Osteoblast (primary cell): ENCODE results near the gene CHRNA1. TPM values are rescaled to one million over a fixed set of nuclear protein-coding genes. Genes with fewer than 3 reads are reported as not detected.
A peak's percentile ranks its signal among the peaks of the same experiment; 100 is the strongest.

Experiments
- DNase-seq: peaks from one replicate; pipeline ENCODE4 v3.0.0; 2011; ENCODE audit warnings: low spot score, mixed read lengths; ENCODE audit not compliant: insufficient read length; ENCODE audit errors: missing footprints
- H2AFZ ChIP-seq: 2 replicates; pipeline ENCODE4 v1.6.0; 2011; ENCODE audit warnings: mild to moderate bottlenecking, low read length
- H3K27ac ChIP-seq: 2 replicates; pipeline ENCODE4 v1.5.1; 2011; ENCODE audit warnings: mild to moderate bottlenecking, low read depth, low read length, moderate library complexity
- H3K27me3 ChIP-seq: 2 replicates; pipeline ENCODE4 v1.6.0; 2012; ENCODE audit warnings: mild to moderate bottlenecking, control low read depth, inconsistent platforms, low read length, moderate library complexity; ENCODE audit not compliant: insufficient read depth
- H3K36me3 ChIP-seq: 2 replicates; pipeline ENCODE4 v1.5.1; 2011; ENCODE audit warnings: mild to moderate bottlenecking, low read length, control low read depth, moderate library complexity; ENCODE audit not compliant: insufficient read depth
- H3K4me1 ChIP-seq: 2 replicates; pipeline ENCODE4 v1.5.1; 2011; ENCODE audit warnings: mild to moderate bottlenecking, low read length, control low read depth, moderate library complexity; ENCODE audit not compliant: insufficient read depth
- H3K4me2 ChIP-seq: 2 replicates; pipeline ENCODE4 v1.6.0; 2011; ENCODE audit warnings: mild to moderate bottlenecking, low read length; ENCODE audit not compliant: insufficient read depth
- H3K4me3 ChIP-seq: fragments of 200-600 bp; sonication (generic); 3 replicates; pipeline ENCODE4 v1.5.1; 2012; ENCODE audit warnings: mild to moderate bottlenecking, low read length, inconsistent platforms; ENCODE audit not compliant: insufficient read depth
- H3K79me2 ChIP-seq: 2 replicates; pipeline ENCODE4 v1.6.0; 2012; ENCODE audit warnings: mild to moderate bottlenecking, low read length, control low read depth, inconsistent platforms; ENCODE audit not compliant: insufficient read depth
- H3K9me3 ChIP-seq: 2 replicates; pipeline ENCODE4 v1.5.1; 2011; ENCODE audit warnings: low read depth, low read length, control low read depth
- H4K20me1 ChIP-seq: 2 replicates; pipeline ENCODE4 v1.6.0; 2012; ENCODE audit warnings: mild to moderate bottlenecking, low read length, control low read depth; ENCODE audit not compliant: insufficient read depth
- total RNA-seq: library from RNA; depleted of rRNA; stranded (reverse); fragments of >200 nt; gene quantifications from 2 replicates; pipeline ENCODE4 v1.2.3, GENCODE V29; 2012
- TF ChIP-seq, protein P1 (sequence below): IDR thresholded peaks from 2 replicates; pipeline ENCODE4 v1.5.1; 2011; ENCODE audit warnings: mild to moderate bottlenecking, low read depth, low read length, moderate library complexity; ENCODE audit errors: extremely low read depth

The CHRNA1 gene
- total RNA-seq, 1 donor = not detected

- Histone ChIP-seq H3K4me1 (peaks cover 20% of the 10 kb centered on the region), H3K36me3 (no peaks in the 10 kb centered on the region)
These were observed 32.1 kb upstream of the CHRNA1 start for GRCh38 chr2:174796319-174796771.

DNA sequence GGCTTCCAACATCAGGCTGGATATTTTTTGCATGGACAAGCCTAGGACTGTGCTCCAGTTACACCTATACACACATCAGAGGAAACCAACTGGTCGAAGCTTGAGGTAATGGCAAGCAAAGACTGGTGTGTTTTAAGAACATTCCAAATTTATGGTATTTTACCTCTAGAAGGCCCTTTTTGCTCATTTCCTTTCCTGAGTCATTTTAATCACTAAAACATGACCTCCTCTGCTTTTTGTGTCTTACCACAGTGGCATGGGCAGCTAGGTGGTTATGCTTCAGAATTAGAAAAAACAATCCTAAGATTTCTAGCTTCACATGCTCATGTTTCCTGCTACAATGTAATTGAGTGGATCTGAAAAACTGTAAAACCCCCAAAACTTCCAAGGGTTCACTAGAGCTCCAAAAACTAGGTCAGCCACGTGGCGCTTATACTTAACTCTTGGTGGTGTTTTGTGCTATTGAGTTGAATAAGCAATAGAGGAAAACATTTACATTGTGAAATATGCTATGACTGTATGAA is 30.6 kb upstream of the CHRNA1 start:
- Histone ChIP-seq H4K20me1 (no peaks in the 10 kb centered on the region), H3K36me3 (no peaks in the 10 kb centered on the region), H3K27me3 (no peaks in the 10 kb centered on the region), H2AFZ (peak overlapping the region; percentile 58), H3K4me3 (no peak overlapping the region), H3K79me2 (no peaks in the 10 kb centered on the region), H3K9me3 (no peaks in the 10 kb centered on the region), H3K27ac (peak overlapping the region; percentile 68), H3K4me2 (no peak overlapping the region), H3K4me1 (peaks cover 20% of the 10 kb centered on the region)
- peak; percentile 77 for DNase-seq
- TF ChIP-seq, protein P1, sequence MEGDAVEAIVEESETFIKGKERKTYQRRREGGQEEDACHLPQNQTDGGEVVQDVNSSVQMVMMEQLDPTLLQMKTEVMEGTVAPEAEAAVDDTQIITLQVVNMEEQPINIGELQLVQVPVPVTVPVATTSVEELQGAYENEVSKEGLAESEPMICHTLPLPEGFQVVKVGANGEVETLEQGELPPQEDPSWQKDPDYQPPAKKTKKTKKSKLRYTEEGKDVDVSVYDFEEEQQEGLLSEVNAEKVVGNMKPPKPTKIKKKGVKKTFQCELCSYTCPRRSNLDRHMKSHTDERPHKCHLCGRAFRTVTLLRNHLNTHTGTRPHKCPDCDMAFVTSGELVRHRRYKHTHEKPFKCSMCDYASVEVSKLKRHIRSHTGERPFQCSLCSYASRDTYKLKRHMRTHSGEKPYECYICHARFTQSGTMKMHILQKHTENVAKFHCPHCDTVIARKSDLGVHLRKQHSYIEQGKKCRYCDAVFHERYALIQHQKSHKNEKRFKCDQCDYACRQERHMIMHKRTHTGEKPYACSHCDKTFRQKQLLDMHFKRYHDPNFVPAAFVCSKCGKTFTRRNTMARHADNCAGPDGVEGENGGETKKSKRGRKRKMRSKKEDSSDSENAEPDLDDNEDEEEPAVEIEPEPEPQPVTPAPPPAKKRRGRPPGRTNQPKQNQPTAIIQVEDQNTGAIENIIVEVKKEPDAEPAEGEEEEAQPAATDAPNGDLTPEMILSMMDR = no peak

More at GRCh38 chr2:174796319-174796771, 32.1 kb upstream of the CHRNA1 start:
- Histone ChIP-seq H4K20me1 (no peaks in the 10 kb centered on the region), H3K4me2 (no peak overlapping the region), H2AFZ (no peak overlapping the region), H3K79me2 (no peaks in the 10 kb centered on the region), H3K27ac (no peak overlapping the region), H3K9me3 (no peaks in the 10 kb centered on the region), H3K4me3 (no peak overlapping the region), H3K27me3 (no peaks in the 10 kb centered on the region)
- TF ChIP-seq, protein P1 = no peak
- no peak for DNase-seq

DNA sequence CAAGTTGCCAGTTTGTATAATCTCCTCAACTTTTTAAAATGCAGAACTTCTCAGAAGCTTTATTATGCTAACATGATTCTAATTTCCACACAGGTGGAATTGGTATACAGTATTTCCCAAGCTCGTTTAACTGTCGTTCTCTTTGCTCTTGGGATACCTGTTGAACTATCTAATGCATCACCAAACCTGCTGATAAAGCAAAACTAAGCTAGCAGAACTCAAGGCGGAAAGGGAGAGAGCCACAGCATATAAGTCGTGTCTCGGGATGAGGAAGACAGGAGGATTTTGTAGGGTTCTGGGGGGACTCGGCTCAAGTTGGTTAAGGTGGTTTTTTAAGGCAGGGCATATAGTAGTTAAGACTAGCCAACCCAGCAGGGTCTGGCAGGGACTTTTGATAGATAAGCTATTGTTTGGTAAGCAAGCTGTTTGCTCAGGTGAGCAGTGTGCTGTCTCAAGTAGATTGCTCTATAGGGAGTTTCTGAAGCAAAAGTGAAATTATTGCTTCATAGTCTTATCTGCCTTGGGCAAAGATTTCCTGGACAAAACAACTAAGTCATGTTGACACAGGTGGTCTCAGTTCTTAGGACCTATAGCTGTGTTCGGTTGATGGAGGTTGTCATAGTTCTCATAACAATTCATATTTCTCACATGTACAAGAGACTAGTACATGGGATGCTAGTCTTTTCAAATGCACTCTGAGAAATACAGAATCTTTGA is 28.2 kb upstream of the CHRNA1 start:
- TF ChIP-seq, protein P1 = no peak

DNA sequence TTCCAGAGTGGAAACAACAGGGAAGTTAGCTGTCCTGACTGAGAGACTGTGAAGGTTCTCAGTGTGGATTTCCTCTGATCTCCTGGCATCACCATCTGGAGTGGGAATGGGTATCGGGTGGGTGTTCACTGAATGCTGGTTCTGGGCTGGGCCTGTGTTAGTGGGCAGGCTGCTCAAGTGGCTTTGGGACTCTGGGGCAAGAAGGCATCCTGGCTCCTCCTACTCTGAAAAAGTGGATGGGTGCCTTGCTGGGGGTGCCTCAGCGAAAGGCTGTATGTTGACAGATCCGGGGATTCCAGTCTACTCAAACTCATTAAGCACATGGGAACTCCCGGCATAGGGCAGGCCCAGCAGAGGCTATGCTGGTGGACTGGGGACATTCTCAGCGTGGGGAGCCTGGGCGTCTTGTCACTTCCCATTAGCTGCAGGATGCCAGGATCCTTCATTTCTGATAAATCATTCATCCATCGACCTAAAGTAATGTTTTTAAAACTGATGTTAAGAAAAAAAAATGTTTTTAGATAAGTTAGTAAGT is 27.5 kb upstream of the CHRNA1 start:
- TF ChIP-seq, protein P1 = no peak
- no peaks in the 10 kb centered on the region for H3K27me3 ChIP-seq
- H3K9me3 ChIP-seq = no peaks in the 10 kb centered on the region
- H3K4me1 ChIP-seq = peaks cover 25% of the 10 kb centered on the region
- no peak overlapping the region for H3K27ac ChIP-seq
- no peak for DNase-seq
- no peaks in the 10 kb centered on the region for H4K20me1 ChIP-seq
- H3K79me2 ChIP-seq = no peaks in the 10 kb centered on the region
- no peak overlapping the region for H3K4me2 ChIP-seq
- H3K4me3 ChIP-seq = no peak overlapping the region
- H3K36me3 ChIP-seq = no peaks in the 10 kb centered on the region
- no peak overlapping the region for H2AFZ ChIP-seq

More for the DNA sequence above, 28.2 kb upstream of the CHRNA1 start:
- Histone ChIP-seq H3K4me1 (peaks cover 20% of the 10 kb centered on the region), H3K4me2 (no peak overlapping the region), H3K36me3 (no peaks in the 10 kb centered on the region), H4K20me1 (no peaks in the 10 kb centered on the region), H3K9me3 (no peaks in the 10 kb centered on the region), H3K27ac (no peak overlapping the region), H3K4me3 (no peak overlapping the region), H3K27me3 (no peaks in the 10 kb centered on the region), H2AFZ (no peak overlapping the region), H3K79me2 (no peaks in the 10 kb centered on the region)
- no peak for DNase-seq
